Testis (tissue), 3 donors: ENCODE data around the gene IGF1R. TPM values are rescaled to one million over a fixed set of nuclear protein-coding genes. Genes with fewer than 3 reads are reported as not detected.

Experiments used
- DNase-seq: peaks from one replicate; pipeline ENCODE4 v3.0.0-alpha.2; 2019
- H3K27ac ChIP-seq, 2 donors: fragments of 200-600 bp; sonication (generic); one replicate each; pipeline ENCODE4 v1.5.1; 2019
- H3K27me3 ChIP-seq: fragments of 200-600 bp; sonication (generic); one replicate; pipeline ENCODE4 v1.5.1; 2019
- H3K36me3 ChIP-seq: fragments of 200-600 bp; sonication (generic); one replicate; pipeline ENCODE4 v1.5.1; 2017; ENCODE audit warnings: low read depth; ENCODE audit errors: missing control alignments
- H3K4me1 ChIP-seq: fragments of 200-600 bp; sonication (generic); one replicate; pipeline ENCODE4 v1.5.1; 2019
- H3K4me3 ChIP-seq, 2 donors: fragments of 200-600 bp; sonication (generic); one replicate each; pipeline ENCODE4 v1.5.1; 2017 to 2019
- H3K9me3 ChIP-seq: fragments of 200-600 bp; sonication (generic); one replicate; pipeline ENCODE4 v1.5.1; 2017
- CTCF ChIP-seq, 3 experiments: fragments of 450-650 bp in 2 of 3; fragments of 200-600 bp in 1 of 3; sonication (generic) in 1 of 3; IDR thresholded peaks; one replicate each; pipeline ENCODE4 v1.5.1; 2016 to 2019; ENCODE audit warnings: antibody characterized with exemption in 3 of 3, mild to moderate bottlenecking in 2 of 3, moderate library complexity in 1 of 3
- POLR2A ChIP-seq: fragments of 450-650 bp; IDR thresholded peaks from one replicate; pipeline ENCODE4 v1.6.1; 2017; ENCODE audit warnings: antibody characterized with exemption, mild to moderate bottlenecking, moderate library complexity
- WGBS, 2 donors: methylation state at CpG; one replicate each; pipeline ENCODE4 v1.1.5; 2018; 5-methylcytosine and 5-hydroxymethylcytosine counted together
- intact Hi-C: fragments of 100-400 bp; cut with DNase I; formaldehyde crosslinking; loops from one replicate; pipeline ENCODE4 v1.15.1; 2023; ENCODE audit warnings: low total_unique reads
- polyA plus RNA-seq: library from polyadenylated mRNA; stranded (reverse); fragments of 350-450 nt; fragmentation: Illumina TruSeq; extraction: RNeasy Lipid Tissue Mini Kit (QIAGEN cat#74804); gene quantifications from one replicate; pipeline ENCODE4 v1.2.3, GENCODE V29; 2014; ENCODE audit warnings: low read depth, low replicate concordance; ENCODE audit not compliant: insufficient read depth
- total RNA-seq, 2 donors: library from RNA; depleted of rRNA; stranded (reverse); fragments of >200 nt; gene quantifications; one replicate each; pipeline ENCODE4 v1.2.3, GENCODE V29; 2016

Gene IGF1R
- total and polyA plus RNA-seq, 3 donors from 2014 or later, result 25.8 to 172 (median 157) TPM

DNA sequence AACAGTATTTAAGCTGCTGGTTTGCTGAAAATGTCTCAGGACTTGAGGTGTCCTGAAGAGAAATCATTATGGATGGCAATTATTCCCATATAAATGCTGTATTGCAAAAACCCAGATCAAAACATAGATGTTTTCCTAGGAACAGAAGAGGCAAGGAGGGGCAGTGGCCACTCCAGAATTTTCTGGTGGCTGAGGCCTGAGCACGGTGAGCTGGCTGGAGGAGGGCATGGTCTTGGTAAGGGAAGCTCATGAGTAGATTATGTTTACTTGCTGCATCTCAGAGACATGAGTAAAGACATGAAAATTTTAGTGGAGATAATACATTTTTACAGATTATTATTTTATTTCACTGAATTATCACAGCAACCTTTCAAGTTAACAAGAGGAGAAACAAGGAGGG lies 328.2 kb downstream of the IGF1R start:
- TF ChIP-seq CTCF (IDR thresholded peaks at IDR 0.05) (no peak), POLR2A (no peak)
- Histone ChIP-seq H3K27ac (no peak overlapping the region), H3K4me3 (no peak overlapping the region), H3K27me3 (no peaks in the 10 kb centered on the region), H3K36me3 (no peaks in the 10 kb centered on the region), H3K4me1 (no peaks in the 10 kb centered on the region), H3K9me3 (no peaks in the 10 kb centered on the region)
- no peak for DNase-seq
- intact Hi-C loops, result no loop called here
- 76 to 87% methylated on average over 1 of the region's 1 CpG for WGBS, 2 donors

GRCh38 chr15:98977441-98977840 lies 329.1 kb downstream of the IGF1R start:
- WGBS, 2 donors, result 91 to 92% methylated on average over 3 of the region's 3 CpGs
- Histone ChIP-seq H3K9me3 (no peaks in the 10 kb centered on the region), H3K27me3 (no peaks in the 10 kb centered on the region), H3K4me3 (no peak overlapping the region), H3K4me1 (no peaks in the 10 kb centered on the region), H3K27ac (no peak overlapping the region), H3K36me3 (no peaks in the 10 kb centered on the region)
- intact Hi-C loops, result no loop called here
- DNase-seq, result no peak
- TF ChIP-seq CTCF (IDR thresholded peaks at IDR 0.05), result no peak
- TF ChIP-seq POLR2A, result no peak

- no peak for TF ChIP-seq POLR2A
- no peak for TF ChIP-seq CTCF (IDR thresholded peaks at IDR 0.05)
- intact Hi-C loops, result no loop called here
- WGBS, 2 donors, result 96 to 98% methylated on average over 3 of the region's 3 CpGs
Observed at GRCh38 chr15:98978153-98978552, 329.8 kb downstream of the IGF1R start.

GRCh38 chr15:98980899-98981228 lies 332.5 kb downstream of the IGF1R start:
- Histone ChIP-seq H3K4me1 (no peaks in the 10 kb centered on the region), H3K36me3 (no peaks in the 10 kb centered on the region), H3K27ac (no peak overlapping the region), H3K4me3 (no peak overlapping the region), H3K9me3 (no peaks in the 10 kb centered on the region), H3K27me3 (no peaks in the 10 kb centered on the region)
- 89 to 94% methylated on average over 4 of the region's 4 CpGs for WGBS, 2 donors
- intact Hi-C loops, result no loop called here
- TF ChIP-seq CTCF (IDR thresholded peaks at IDR 0.05) (no peak), POLR2A (no peak)
- no peak for DNase-seq

More at GRCh38 chr15:98978153-98978552, 329.8 kb downstream of the IGF1R start:
- no peaks in the 10 kb centered on the region for H3K27me3 ChIP-seq
- H3K36me3 ChIP-seq, result no peaks in the 10 kb centered on the region
- no peaks in the 10 kb centered on the region for H3K9me3 ChIP-seq
- no peak for DNase-seq
- no peak overlapping the region for H3K4me3 ChIP-seq
- no peaks in the 10 kb centered on the region for H3K4me1 ChIP-seq
- no peak overlapping the region for H3K27ac ChIP-seq

DNA sequence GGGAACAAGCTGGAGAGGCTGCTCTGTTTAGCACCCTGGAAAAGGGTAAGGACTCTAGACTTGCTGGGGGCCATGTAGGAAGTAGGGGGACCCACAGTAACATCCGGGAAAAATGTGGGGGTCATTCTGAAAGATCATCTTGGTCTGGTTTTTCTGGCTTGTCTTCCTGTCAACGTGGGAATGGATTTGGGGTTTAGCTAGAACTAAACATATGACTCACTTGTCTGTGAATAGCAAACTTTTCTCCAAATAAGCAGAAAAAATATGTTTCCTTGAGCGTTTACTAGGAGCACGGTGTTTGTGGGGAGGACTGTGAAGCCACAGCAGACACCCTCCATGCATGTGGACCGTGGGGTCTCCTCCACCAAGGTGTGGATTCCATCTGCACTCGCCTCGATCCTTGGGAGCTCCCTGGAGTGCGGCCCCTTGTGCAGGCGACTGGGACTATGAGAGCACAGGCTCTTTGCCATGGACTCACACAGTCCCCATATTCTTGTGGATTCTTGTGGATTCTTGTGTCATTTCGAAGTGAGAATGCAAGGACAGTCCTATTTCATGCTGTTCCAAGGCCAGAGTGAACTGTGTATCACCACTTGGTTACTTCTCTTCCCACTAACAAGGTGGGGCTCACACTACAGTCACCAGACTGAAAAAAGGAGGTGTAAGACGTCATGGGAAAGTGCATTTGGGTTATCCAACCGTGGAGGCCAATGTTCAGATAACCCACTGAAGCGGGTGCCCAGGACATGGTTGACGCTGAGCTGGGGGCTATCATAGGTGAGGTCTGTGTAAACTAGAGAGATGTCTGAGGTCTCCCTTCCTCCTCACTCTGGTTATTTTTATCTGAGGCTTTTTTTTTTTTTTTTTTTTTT lies 333.7 kb downstream of the IGF1R start:
- DNase-seq, result no peak
- no peaks in the 10 kb centered on the region for H3K36me3 ChIP-seq
- no peak overlapping the region for H3K27ac ChIP-seq
- no peaks in the 10 kb centered on the region for H3K9me3 ChIP-seq
- intact Hi-C loops, result no loop called here
- 80 to 85% methylated on average over 14 of the region's 14 CpGs for WGBS, 2 donors
- TF ChIP-seq CTCF (IDR thresholded peaks at IDR 0.05) (no peak), POLR2A (no peak)
- H3K27me3 ChIP-seq, result no peaks in the 10 kb centered on the region
- no peaks in the 10 kb centered on the region for H3K4me1 ChIP-seq
- no peak overlapping the region for H3K4me3 ChIP-seq
